Fibroblast of the conjunctiva (primary cell): Measurements from ENCODE around the gene OR2T3.
"Not testable (repeated sequence)": the region's sequence is repeated elsewhere in the genome, so short reads cannot be mapped to it uniquely, and the experiment has no call there.

Experiments
- DNase-seq: peaks from one replicate; pipeline ENCODE4 v3.0.0-alpha.2; 2010; ENCODE audit warnings: low read depth

OR2T3 gene, protein sequence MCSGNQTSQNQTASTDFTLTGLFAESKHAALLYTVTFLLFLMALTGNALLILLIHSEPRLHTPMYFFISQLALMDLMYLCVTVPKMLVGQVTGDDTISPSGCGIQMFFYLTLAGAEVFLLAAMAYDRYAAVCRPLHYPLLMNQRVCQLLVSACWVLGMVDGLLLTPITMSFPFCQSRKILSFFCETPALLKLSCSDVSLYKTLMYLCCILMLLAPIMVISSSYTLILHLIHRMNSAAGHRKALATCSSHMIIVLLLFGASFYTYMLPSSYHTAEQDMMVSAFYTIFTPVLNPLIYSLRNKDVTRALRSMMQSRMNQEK

DNA sequence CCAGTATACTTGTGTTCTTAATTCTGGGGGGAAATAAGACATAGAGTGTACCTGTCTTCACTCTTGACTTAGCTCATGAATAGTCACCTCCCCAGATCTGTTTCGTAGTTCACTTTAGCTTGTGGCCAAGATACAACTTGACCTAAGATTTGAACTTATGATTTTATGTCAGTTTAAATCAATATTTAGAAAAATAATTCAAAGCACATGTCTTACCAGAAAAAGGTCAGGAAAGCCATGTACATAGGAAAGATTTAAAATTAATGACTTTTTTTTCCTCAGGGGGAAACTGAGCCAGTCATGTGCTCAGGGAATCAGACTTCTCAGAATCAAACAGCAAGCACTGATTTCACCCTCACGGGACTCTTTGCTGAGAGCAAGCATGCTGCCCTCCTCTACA is at the start of gene OR2T3:
TSS of gene OR2T3 (plus strand) at position 301 of the 400 bp plus-strand sequence. CDS start at position 301, 0 bp downstream.
- DNase-seq, result not testable (repeated sequence)

DNA sequence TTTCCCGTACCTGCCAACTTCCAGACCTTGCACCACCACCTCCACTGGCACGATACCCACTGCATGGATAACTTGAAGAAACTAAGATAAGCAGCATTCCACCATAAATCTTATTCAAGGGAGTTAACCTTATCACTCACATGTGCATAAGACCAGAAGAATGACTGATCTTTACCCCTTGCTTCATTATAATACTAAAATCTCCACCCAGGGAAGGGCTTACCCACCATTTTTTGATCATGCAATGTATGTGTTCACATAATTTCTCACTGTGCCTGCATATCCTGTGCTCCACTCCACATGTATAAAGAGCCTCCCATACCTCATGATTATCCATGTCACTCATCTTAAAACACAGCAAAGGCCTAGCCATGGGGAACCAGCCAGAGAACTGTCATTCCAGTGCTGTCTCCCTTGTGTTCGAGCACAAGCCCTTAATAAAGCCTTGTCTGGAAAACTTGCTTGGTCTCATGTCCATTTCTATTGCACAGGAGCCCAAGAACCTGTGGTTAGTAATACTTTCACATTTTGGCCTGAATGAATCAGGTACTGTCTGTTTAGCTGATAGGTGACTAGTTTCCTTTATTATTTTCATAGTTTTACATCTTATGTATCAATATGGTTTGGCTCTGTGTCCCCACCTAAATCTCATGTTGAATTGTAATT is 45.5 kb upstream of the OR2T3 start:
- DNase-seq, result not testable (repeated sequence)

DNA sequence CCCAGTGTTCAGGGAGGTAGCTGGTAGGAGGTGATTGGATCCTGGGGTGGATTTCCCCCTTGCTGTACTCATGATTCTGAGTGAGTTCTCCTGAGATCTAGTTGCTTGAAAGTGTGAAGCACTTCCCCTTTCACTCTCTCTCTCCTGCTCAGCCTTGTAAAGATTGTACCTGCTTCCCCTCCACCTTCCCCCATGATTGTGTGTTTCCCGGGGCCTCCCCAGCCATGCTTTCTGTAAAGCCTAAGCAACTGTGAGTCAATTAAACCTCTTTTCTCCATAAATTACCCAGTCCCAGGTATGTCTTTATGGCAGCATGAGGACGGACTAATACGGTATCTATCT is 45.0 kb upstream of the OR2T3 start:
- DNase-seq, result not testable (repeated sequence)

DNA sequence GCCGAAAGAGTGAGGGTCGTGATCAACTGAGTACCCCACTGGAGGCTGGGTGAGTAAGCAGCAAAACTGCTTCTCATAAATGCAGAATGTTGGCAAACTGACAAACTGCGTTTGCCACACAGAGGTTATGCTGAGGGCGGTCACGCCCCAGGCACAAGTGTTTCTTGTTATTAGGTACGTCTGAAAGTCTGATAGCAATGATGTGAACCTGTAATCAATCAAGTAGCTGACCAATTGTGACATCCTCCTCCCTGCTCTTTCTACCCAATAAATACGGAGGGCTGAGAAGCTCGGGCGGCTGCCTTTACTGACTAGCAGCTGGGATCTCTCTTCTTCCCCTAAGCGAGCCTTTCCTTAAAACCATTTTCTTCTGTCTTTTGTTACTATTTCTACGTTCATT is 41.5 kb upstream of the OR2T3 start:
- not testable (repeated sequence) for DNase-seq

DNA sequence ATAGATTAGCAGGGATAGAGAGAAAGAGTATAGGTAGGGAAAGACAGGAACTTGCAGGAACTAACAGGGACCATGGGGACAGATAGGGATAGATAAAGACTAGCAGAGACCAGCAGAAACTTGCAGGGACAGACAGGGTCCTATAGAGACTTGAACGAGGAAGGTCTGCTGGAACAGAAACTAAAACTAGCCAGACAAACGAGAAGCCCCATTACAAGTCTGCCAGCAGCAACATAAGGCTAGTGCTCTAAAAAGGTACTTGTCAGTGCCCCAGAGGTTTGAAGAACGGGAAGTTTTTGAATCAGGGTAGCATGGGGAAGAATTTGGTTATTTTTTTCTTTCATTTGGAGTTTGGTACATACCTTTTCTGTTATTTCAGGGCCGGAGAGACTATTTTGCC is 41.0 kb upstream of the OR2T3 start:
- DNase-seq, result not testable (repeated sequence)

DNA sequence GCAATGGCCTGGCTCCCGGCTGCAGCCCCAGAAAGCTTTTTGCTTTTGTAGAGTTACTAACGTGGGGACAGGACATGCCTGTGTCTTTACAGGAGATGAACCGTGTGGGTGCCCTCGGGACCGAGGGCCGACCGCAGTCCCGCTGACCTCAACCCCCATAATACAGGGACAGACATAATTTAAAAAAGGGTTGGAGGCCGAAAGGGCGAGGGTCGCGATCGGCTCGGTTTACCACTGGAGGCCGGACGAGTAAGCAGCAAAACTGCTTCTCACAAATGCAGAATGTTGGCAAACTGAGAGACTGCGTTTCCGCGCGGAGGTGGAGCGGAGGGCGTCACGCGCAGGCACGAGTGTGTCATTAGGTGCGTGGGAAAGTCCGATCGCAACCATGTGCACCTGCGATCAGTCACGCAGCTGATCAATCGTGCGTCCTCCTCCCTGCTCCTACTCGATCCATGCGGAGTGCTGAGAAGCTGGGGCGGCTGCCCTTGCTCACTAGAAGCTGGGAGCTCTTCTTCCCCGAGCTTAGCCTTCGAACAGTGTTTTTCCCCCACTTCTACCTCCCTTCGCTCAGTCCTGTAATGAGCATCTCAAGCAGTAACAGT is 39.2 kb upstream of the OR2T3 start:
- DNase-seq, result not testable (repeated sequence)

DNA sequence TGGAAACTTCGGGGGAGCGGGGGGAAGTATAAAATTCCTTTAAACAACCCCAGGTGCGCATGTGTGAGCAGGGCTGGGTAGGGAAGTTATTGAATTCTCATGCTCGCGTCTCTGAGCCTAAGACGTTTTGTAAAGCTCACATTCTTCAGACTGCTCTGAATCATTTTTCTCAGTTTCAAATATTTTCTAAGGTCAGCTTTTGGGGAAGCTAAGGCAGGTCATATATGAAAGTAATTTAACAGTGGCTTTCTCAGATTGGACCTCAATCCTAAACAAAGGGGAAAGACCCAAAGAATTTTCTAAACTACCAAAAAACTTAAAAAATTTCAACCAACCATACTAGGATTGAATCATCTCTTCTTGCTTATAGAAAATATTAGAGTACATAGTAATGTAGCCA is 38.2 kb upstream of the OR2T3 start:
- not testable (repeated sequence) for DNase-seq

DNA sequence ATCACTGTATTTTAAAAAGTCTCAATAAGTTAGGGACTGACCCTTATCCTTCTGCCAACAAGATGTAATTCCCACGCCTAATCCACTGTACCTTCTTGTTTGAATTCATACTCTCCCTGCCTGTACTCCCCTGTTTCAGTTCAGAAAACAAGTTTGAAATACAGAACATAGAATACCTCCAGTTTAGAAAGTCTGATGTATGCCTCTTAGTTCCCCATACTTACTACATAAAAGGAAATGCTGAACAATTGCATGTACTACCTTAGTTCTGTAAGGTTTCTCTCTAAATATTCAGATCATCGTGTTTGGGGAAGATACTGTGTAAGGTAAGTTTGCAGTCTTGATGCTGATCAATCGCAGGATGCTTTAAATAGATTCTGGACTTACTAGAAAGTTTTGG is 36.8 kb upstream of the OR2T3 start:
- DNase-seq, result not testable (repeated sequence)

DNA sequence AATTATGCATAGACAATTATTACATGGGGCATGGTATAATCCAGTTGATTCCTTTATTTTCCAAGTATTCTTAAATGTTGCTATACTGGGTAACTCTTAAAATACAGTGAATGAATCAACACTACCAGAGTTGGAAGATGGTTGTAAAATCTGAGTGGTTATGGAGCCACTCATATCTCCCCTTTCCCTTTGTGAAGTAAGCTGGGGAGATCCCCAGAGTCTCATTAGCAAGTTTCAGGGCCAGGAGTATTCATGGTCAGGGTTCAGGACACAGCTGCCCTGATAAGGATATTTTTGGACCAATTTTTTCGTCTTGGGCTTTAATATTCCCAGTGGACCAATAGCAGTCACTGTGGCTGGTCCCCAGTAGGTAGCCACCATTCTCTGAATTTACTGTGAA is 34.5 kb upstream of the OR2T3 start:
- DNase-seq, result not testable (repeated sequence)

DNA sequence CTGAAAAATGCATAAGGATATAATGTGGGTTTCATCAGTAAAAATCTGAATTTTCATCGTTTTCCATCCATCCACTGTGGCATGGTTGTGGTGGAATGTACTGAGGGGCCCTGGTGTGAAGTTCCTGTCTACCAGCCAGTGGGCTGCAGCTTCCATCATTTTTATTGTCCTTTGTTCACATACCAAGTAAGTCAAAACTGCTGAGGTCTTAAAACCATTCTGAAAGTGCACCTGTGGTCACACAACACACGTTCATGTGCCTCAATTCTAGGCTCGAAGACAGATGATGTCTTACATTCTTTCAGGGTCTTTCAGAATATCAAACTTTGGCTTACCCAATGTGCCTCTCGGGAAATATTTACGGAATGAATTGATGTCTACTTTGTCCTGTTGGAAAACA is 33.9 kb upstream of the OR2T3 start:
- not testable (repeated sequence) for DNase-seq

DNA sequence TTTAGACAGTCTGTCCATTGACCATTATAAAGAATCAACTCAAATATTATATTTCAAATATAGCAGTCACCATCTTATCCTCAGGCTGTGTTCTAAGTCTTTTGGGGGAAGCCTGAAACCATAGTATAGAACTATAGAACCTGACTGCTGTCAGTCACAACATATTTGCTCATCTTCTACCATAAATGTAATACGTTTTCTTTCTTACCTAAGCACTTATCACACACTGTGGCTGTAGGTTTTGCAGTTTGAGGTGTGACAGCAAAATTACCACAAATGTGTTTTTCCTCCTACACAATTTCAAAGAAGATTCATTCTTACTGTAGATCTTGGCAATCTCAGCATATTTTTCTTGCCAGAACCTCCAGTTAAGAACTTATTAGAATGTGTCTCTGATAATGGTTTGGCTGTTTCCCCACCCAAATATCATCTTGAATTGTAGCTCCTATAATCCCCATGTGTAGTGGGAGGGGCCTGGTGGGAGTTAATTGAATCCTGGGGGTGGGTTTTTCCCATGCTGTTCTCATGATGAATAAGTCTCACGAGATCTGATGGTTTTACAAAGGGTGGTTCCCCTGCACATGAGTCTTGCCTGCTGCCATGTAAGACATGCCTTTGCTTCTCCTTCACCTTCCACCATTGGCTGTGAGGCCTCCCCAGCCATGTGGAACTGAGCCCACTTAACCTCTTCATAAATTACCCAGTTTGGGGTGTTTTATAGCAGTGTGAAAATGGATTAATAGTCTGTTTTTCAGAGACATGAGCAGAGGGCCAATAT is 30.5 kb upstream of the OR2T3 start:
- DNase-seq, result not testable (repeated sequence)

DNA sequence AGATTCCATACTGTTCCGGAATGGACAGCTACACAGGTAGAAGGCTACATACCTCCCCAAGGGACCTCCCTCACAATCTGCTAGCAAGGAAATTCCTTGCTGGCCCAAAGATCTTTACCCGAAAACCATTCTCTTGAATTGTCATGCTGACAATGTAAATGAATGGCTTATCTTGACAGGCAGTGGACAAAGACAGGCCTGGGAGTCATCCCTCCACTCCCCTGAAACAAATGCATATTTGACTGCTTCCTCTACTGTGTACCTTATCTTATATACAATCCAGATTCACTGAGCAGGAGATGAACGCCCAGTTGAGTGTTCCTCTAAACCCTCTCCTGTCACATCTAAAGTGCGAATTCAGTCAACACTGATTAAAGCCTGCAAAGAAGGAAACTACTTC is 28.5 kb upstream of the OR2T3 start:
- not testable (repeated sequence) for DNase-seq

DNA sequence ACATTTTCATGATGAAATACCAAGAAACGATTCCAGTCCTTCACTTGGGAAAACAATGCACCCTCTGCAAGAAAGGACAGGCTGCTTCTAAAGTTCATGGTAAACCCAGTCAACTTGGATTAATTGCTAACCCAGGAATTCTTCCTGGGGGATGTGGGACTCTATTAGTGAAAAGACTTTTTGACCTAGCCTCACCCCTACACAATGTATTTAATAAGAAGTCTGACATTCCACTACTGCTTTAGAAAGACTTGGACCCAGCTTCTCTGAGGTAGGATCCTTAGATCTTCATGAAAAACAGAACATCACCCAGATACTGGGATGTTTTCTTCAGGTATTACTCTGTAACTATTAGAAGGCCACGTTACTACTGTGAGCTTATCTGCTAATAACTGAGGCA is 27.8 kb upstream of the OR2T3 start, which contains the start of gene OR2T2:
TSS of gene OR2T2 (plus strand) at position 239 of the 400 bp plus-strand sequence. CDS start 7,161 bp downstream, outside the sequence.
- DNase-seq, result not testable (repeated sequence)

DNA sequence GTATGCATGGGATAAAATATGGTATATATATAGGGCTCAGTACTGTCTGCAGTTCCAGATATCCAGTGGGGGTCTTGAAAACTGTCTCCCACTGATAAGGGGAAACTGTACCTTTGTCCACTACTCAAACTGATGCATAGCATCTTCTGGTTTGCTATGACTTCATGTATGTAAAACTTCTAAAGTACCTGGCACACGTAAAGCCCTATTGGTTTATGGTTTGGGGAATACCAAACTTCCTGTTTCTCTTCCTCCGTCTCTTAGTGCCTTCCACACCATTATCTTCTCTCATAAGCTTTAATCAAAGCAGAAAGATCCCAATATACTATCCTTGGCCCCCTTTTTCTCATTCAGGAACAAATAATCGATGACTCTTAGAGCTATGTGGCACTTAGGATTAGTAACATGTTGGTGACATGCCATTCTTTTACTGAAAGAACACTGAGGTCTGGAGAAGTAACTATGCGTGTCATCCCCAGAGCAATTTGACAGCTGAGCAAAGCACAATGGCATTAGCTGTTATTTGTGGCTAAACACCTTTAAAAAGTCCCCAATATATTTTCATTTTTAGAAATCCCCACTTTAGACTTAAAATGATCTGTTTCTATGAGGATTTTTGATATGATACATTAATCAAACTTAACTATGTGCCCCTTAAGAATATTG is 24.6 kb upstream of the OR2T3 start:
- DNase-seq, result not testable (repeated sequence)

DNA sequence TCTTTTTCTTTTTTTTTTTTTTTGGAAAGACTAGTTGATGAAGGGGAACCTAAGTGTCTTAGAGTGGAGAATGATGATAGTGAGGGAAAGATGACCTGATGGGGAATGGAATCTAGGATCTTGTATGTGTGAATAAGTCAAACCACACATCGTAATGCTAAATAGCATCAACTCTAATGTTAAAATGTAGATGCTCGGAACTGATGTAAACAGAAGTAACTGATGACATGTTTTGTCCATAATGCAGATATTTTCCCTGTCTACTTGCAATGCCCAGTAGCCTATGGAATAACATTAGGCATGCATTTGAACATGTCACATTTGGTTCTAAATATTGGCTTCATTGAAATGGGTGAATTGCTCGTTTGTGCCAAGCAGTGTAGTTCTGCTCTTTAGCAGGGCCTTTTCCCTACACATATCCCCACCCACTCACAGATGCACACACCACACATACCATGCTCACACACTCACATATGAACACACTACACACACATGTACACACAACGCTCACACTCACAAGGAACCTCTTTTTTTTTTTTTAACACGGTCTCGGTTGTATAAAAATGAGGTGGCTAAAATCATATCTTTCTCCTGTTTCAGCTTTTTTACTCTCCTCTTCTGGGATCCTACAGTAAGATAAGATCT is 23.2 kb upstream of the OR2T3 start:
- DNase-seq, result not testable (repeated sequence)

DNA sequence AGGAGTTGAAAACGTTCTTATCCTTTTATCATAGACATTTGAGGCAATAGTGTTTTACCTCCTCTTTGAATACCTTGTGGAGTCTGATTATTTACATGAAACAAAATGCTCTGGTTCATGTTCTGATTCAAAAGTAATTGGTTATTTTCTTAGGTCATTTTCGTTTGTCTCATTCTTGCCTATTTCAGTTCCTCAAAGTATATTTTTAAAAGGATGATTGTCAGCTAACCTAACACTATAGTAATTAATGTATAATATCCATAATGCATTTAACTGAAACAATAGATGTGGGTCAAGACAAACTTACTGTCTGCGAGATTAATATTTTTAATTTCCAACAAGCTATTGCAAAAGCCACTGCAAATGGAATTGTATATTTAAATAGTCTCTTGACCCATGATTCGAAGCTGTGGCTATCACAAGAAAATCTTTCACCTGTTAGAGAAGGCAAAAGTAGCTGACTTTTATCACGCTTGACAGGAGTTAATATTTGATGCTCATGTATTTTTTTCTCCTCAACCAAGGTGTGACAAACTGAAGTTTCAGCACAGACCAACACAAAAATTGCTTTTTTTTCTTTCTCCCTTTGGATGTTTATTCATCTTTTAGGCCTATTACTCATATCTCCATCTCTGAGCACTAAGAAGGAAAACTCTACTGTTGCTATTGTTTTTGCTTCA is 22.5 kb upstream of the OR2T3 start:
- DNase-seq, result not testable (repeated sequence)

DNA sequence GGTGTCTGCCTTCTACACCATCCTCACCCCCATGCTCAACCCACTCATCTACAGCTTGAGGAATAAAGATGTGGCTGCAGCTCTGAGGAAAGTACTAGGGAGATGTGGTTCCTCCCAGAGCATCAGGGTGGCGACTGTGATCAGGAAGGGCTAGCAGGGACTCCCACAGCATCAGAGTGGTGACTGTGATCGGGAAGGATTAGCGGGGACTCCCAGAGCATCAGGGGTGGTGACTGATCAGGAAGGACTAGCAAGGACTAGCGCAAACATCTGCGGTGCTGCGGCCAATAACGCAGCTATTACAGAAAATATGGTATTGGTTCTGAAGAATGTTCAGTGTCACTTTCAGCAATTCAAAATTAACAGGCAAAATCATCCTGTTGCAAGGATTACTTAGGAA is 19.5 kb upstream of the OR2T3 start:
- DNase-seq, result not testable (repeated sequence)

DNA sequence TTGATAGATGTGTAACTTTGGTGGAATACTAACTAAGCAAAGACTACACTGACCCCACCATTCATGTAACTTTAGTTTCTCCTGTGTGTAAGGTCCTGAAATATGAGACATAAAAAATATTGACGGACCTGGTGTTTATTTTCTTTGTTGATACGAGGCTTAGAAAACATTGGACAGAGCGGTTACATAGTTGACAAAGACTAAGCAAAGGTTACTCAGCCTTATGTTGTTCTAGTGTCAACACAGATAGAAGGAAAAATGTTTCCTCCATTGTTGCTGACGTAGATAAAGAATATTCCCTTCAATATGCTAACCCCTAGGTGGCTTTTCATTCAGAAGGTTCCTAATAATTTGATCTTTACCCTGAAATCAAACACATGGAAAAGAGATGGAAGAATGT is 18.1 kb upstream of the OR2T3 start:
- not testable (repeated sequence) for DNase-seq

DNA sequence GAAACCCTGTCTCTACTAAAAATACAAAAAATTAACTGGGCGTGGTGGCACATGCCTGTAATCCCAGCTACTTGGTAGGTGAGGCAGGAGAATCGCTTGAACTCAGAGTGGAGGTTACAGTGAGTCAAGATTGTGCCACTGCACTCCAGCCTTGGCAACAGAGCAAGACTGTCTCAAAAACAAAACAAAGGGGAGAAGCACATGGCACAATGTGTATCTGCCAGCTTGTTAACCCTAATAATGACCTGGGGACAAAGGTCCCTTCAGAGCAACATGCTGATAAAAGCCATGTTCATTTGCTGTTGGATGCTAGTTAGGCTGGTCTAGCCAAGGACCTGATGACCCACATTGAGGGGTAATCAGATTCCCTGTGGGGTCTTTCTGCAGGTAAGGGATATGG is 16.5 kb upstream of the OR2T3 start:
- DNase-seq, result not testable (repeated sequence)

DNA sequence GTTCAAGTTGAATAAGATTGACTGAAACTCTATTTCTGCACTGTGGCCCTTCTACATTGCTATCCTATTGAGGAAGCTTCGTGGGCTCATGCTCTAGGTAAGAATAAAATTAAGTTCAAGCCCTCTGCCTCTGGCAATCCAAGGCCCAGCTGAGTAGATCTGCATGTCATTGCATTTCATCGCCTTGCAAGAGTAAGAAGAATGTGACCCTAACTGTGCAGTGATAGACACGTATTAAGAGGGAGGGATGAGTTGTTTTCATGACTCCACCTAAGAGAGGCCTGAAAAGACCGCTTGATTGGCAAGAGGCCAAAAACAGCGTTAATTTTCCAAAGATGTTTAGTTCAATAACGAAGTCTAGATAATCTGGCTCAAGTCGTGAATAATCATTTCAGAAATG is 14.0 kb upstream of the OR2T3 start:
- DNase-seq, result not testable (repeated sequence)

DNA sequence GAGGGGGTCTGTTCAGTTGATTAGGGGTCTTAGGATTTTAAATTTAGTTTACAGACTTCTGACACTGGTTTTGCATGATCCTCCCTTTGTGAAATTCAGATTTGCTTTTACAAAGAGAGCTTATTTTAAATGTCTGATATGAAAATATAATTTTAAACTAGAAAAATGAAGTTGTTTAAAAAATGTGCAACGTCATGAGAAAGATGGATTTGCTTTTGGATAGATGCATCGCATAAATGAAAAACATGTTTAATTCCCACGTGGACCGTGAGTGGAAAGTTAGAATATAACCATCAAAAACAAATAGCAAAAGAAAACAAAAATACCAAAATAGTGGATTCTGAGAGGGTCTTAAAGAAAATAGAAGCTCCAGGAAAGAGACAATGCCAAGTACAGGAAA is 2.0 kb upstream of the OR2T3 start:
- no peak for DNase-seq
